ENCODE measurements around the gene HDAC4. TPM values are rescaled to one million over a fixed set of nuclear protein-coding genes. Genes with fewer than 3 reads are reported as not detected.

The HDAC4 gene
- total RNA-seq, 4 donors from 2014 or later = 21.6 to 72.7 (median 35.2) TPM

GRCh38 chr2:239390546-239391285 lies 10.1 kb downstream of the HDAC4 start:
- Histone ChIP-seq H3K9me3 (no peaks in the 10 kb centered on the region), H3K27me3 (no peaks in the 10 kb centered on the region), H3K4me3 (no peak overlapping the region), H3K4me1 (peaks cover 0 to 31% (median 18%) of the 10 kb centered on the region in 3 donors), H3K36me3 (peaks cover 0 to 47% (median 0%) of the 10 kb centered on the region in 3 donors), H3K27ac (no peak overlapping the region)
- TF ChIP-seq CTCF (IDR thresholded peaks at IDR 0.05) (no peak), POLR2A (IDR thresholded peaks at IDR 0.05) (no peak)
- WGBS, 2 donors = 87 to 93% methylated on average over 3 to 9 of the region's 26 CpGs
- intact Hi-C loops (cut with DNase I) = no loop called here
- DNase-seq = no peak

- no peak for DNase-seq
- Histone ChIP-seq H3K36me3 (peaks cover 0 to 47% (median 0%) of the 10 kb centered on the region in 3 donors), H3K27me3 (no peaks in the 10 kb centered on the region), H3K4me1 (peaks cover 0 to 23% (median 17%) of the 10 kb centered on the region in 3 donors), H3K27ac (no peak overlapping the region), H3K4me3 (no peak overlapping the region), H3K9me3 (no peaks in the 10 kb centered on the region)
- TF ChIP-seq POLR2A (IDR thresholded peaks at IDR 0.05) (no peak), CTCF (IDR thresholded peaks at IDR 0.05) (no peak)
- 83 to 89% methylated on average over 8 to 12 of the region's 23 CpGs for WGBS, 2 donors
- intact Hi-C loops (cut with DNase I) = no loop called here
These were observed 11.1 kb downstream of the HDAC4 start for GRCh38 chr2:239389414-239390329.

- intact Hi-C loops (cut with DNase I) = no loop called here
- 95 to 98% methylated on average over 6 to 14 of the region's 20 CpGs for WGBS, 2 donors
- Histone ChIP-seq H3K36me3 (peaks cover 0 to 47% (median 0%) of the 10 kb centered on the region in 3 donors), H3K27ac (no peak overlapping the region), H3K9me3 (no peaks in the 10 kb centered on the region), H3K27me3 (no peaks in the 10 kb centered on the region), H3K4me1 (peaks cover 0 to 11% (median 8%) of the 10 kb centered on the region in 3 donors), H3K4me3 (no peak overlapping the region)
- TF ChIP-seq CTCF (IDR thresholded peaks at IDR 0.05) (no peak), POLR2A (IDR thresholded peaks at IDR 0.05) (no peak)
- DNase-seq = no peak
These were observed 12.3 kb downstream of the HDAC4 start for GRCh38 chr2:239388236-239389151.

GRCh38 chr2:239387811-239388210 lies 13.0 kb downstream of the HDAC4 start:
- Histone ChIP-seq H3K4me1 (peaks cover 0 to 4% (median 1%) of the 10 kb centered on the region in 3 donors), H3K27ac (no peak overlapping the region), H3K4me3 (no peak overlapping the region), H3K36me3 (peaks cover 0 to 47% (median 0%) of the 10 kb centered on the region in 3 donors), H3K9me3 (no peaks in the 10 kb centered on the region), H3K27me3 (no peaks in the 10 kb centered on the region)
- no peak for DNase-seq
- TF ChIP-seq CTCF (IDR thresholded peaks at IDR 0.05) (no peak), POLR2A (IDR thresholded peaks at IDR 0.05) (no peak)
- intact Hi-C loops (cut with DNase I) = no loop called here
- WGBS, 2 donors = 82 to 96% methylated on average over 11 to 13 of the region's 17 CpGs
